PC-3 (cell line): ENCODE data around the gene C1orf159. TPM values are rescaled to one million over a fixed set of nuclear protein-coding genes. Genes with fewer than 3 reads are reported as not detected.

Source experiments
- ATAC-seq: fragments of 200-7000 bp; cut with Tn5 transposase; 2 replicates; pipeline ENCODE4 v1.9.1; 2020; ENCODE audit warnings: mild to moderate bottlenecking, moderate library complexity
- BruUV-seq: library from RNA; stranded (reverse); fragments of 400-500 nt; replicated peaks from 2 replicates; lab custom pipeline; 2021; lab: Mats Ljungman, UMichigan
- CTCF ChIA-PET: fragments of 300-600 bp; sonication (Branson Sonifier 250); formaldehyde crosslinking; loops from one replicate; lab custom pipeline; 2022; ENCODE audit warnings: antibody characterized with exemption; lab: Charles Lee
- POLR2A ChIA-PET: fragments of 300-600 bp; sonication (Branson Sonifier 250); formaldehyde crosslinking; loops from one replicate; lab custom pipeline; 2022; ENCODE audit warnings: antibody characterized with exemption; ENCODE audit not compliant: unreplicated experiment; lab: Charles Lee
- DNase-seq: peaks from one replicate; pipeline ENCODE4 v3.0.0-alpha.2; 2015
- H2AFZ ChIP-seq: fragments of 300-600 bp; sonication (generic); 2 replicates; pipeline ENCODE4 v1.6.0; 2016; ENCODE audit warnings: antibody characterized with exemption, low read length
- H3F3A ChIP-seq: fragments of 300-600 bp; sonication (generic); one replicate; pipeline ENCODE4 v1.6.0; 2017; ENCODE audit warnings: antibody characterized with exemption, low read length, control low read depth, mild to moderate bottlenecking; ENCODE audit not compliant: unreplicated experiment
- H3K27ac ChIP-seq: fragments of 300-600 bp; sonication (generic); 2 replicates; pipeline ENCODE4 v1.5.1; 2016; ENCODE audit warnings: mild to moderate bottlenecking, low read length
- H3K27me3 ChIP-seq: fragments of 300-600 bp; sonication (generic); 2 replicates; pipeline ENCODE4 v1.6.1; 2016; ENCODE audit warnings: low read length, mixed read lengths
- H3K36me3 ChIP-seq: fragments of 300-600 bp; sonication (generic); 2 replicates; pipeline ENCODE4 v1.6.1; 2016; ENCODE audit warnings: low read depth, mixed run types, low read length, mixed read lengths
- H3K4me1 ChIP-seq: fragments of 300-600 bp; sonication (generic); 2 replicates; pipeline ENCODE4 v1.5.1; 2016; ENCODE audit warnings: low read length; ENCODE audit not compliant: insufficient read depth
- H3K4me2 ChIP-seq: fragments of 300-600 bp; sonication (generic); 2 replicates; pipeline ENCODE4 v1.6.0; 2016; ENCODE audit warnings: low read length
- H3K4me3 ChIP-seq: fragments of 300-600 bp; sonication (generic); 2 replicates; pipeline ENCODE4 v1.5.1; 2016; ENCODE audit warnings: mild to moderate bottlenecking, low read length, mixed read lengths
- H3K79me2 ChIP-seq: fragments of 300-600 bp; sonication (generic); 2 replicates; pipeline ENCODE4 v1.6.1; 2017; ENCODE audit warnings: low read length, mixed read lengths
- H3K9ac ChIP-seq: fragments of 300-600 bp; sonication (generic); 2 replicates; pipeline ENCODE4 v1.6.0; 2016; ENCODE audit warnings: mild to moderate bottlenecking, low read length
- H3K9me2 ChIP-seq: fragments of 300-600 bp; sonication (generic); replicated peaks from 2 replicates; pipeline ENCODE4 v1.6.1; 2016; ENCODE audit warnings: mixed run types, low read length, mixed read lengths
- H3K9me3 ChIP-seq: fragments of 300-600 bp; sonication (generic); 2 replicates; pipeline ENCODE4 v1.6.1; 2016; ENCODE audit warnings: low read length, mixed read lengths
- H4K20me1 ChIP-seq: fragments of 300-600 bp; sonication (generic); 2 replicates; pipeline ENCODE4 v1.6.1; 2016; ENCODE audit warnings: low read length, mixed read lengths
- CTCF ChIP-seq: fragments of 300-600 bp; sonication (generic); conservative IDR thresholded peaks from 2 replicates; pipeline ENCODE4 v1.5.1; 2017; ENCODE audit warnings: antibody characterized with exemption, low read depth, mild to moderate bottlenecking, low read length
- EZH2 ChIP-seq: fragments of 300-600 bp; sonication (generic); IDR thresholded peaks from one replicate; pipeline ENCODE4 v1.6.1; 2017; ENCODE audit warnings: antibody characterized with exemption, mild to moderate bottlenecking, low read length; ENCODE audit not compliant: unreplicated experiment
- EZH2phosphoT487 ChIP-seq: fragments of 300-600 bp; sonication (generic); IDR thresholded peaks from 2 replicates; pipeline ENCODE4 v1.6.1; 2018; ENCODE audit warnings: mild to moderate bottlenecking, antibody characterized with exemption, low read length, borderline replicate concordance
- intact Hi-C: fragments of 100-400 bp; cut with micrococcal nuclease; formaldehyde crosslinking; loops from 2 replicates; pipeline ENCODE4 v1.9.0; 2023
- total RNA-seq: library from RNA; depleted of rRNA; stranded (reverse); fragments of >200 nt; gene quantifications from 2 replicates; pipeline ENCODE4 v1.2.3, GENCODE V29; 2014

The C1orf159 gene
- total RNA-seq, 1 experiment from 2014 or later, result 78.0 TPM

- ChIA-PET CTCF (no interaction called here), POLR2A (no interaction called here)
- Histone ChIP-seq H2AFZ (no peak overlapping the region), H3K36me3 (no peaks in the 10 kb centered on the region; the same call in 1 of the 2 replicates), H4K20me1 (peaks cover 18% of the 10 kb centered on the region), H3K4me1 (peaks cover 40% of the 10 kb centered on the region), H3K9me3 (no peaks in the 10 kb centered on the region), H3F3A (no peaks in the 10 kb centered on the region), H3K9me2 (no peaks in the 10 kb centered on the region), H3K9ac (no peak overlapping the region), H3K4me2 (no peak overlapping the region), H3K27ac (no peak overlapping the region), H3K79me2 (peaks cover 26% of the 10 kb centered on the region), H3K27me3 (no peaks in the 10 kb centered on the region), H3K4me3 (no peak overlapping the region)
- ATAC-seq, result no peak
- no peak for DNase-seq
- no peak for TF ChIP-seq EZH2phosphoT487
- no peak for TF ChIP-seq CTCF
- TF ChIP-seq EZH2, result no peak
- no TSS peak for BruUV-seq
- intact Hi-C loops, result no loop called here
These were observed 40.5 kb downstream of the C1orf159 start for GRCh38 chr1:1075148-1075935.

- Histone ChIP-seq H3K79me2 (peaks cover 26% of the 10 kb centered on the region), H3F3A (no peaks in the 10 kb centered on the region), H3K36me3 (no peaks in the 10 kb centered on the region; the same call in 1 of the 2 replicates), H3K4me2 (peak overlapping the region; percentile 93), H3K9ac (peak overlapping the region; percentile 73), H3K4me3 (peak overlapping the region; percentile 74; the same call in 1 of the 2 replicates), H4K20me1 (peaks cover 18% of the 10 kb centered on the region), H3K27ac (peak overlapping the region; percentile 90), H3K9me3 (no peaks in the 10 kb centered on the region), H3K9me2 (no peaks in the 10 kb centered on the region), H2AFZ (no peak overlapping the region), H3K27me3 (no peaks in the 10 kb centered on the region), H3K4me1 (peaks cover 40% of the 10 kb centered on the region)
- DNase-seq (no peak), ATAC-seq (no peak)
- ChIA-PET CTCF (interaction anchor here (0.9 kb wide), 1 partner anchor 217 kb away, joined by 3 read pairs; no protein-coding TSS in a partner anchor), POLR2A (interaction anchor here (0.6 kb wide), 1 partner anchor 93 kb away, joined by 3 read pairs; no protein-coding TSS in a partner anchor)
- TSS peak; percentile 43 for BruUV-seq
- intact Hi-C loops, result no loop called here
- TF ChIP-seq EZH2, result no peak
- TF ChIP-seq CTCF, result no peak
- no peak for TF ChIP-seq EZH2phosphoT487
These were observed 41.2 kb downstream of the C1orf159 start for GRCh38 chr1:1074631-1075147.
